ENCODE measurements around the gene TRPM5. TPM values are rescaled to one million over a fixed set of nuclear protein-coding genes. Genes with fewer than 3 reads are reported as not detected.

TRPM5 gene
- total and polyA plus RNA-seq, 2 of the 4 experiments (the other 2 are of a cell fraction), result not detected

GRCh38 chr11:2422461-2423156, 21.7 kb downstream of the TRPM5 start:
- CTCF ChIA-PET, result interaction anchor here (1.1 kb wide), 1 partner anchor 110 kb away, joined by 3 read pairs; no protein-coding TSS in a partner anchor
- no peak overlapping the region for H2BK15ac ChIP-seq (ENCODE audit: low read depth, low read length)
- no peak for DNase-seq
- H3K9me1 ChIP-seq (ENCODE audit: insufficient read depth, low read length), result no peaks in the 10 kb centered on the region
- H3K36me3 ChIP-seq (ENCODE audit: control insufficient read depth, insufficient read depth, low read length), result no peaks in the 10 kb centered on the region
- dilution Hi-C loops (cut with HindIII; ENCODE audit: low sequenced_read_pairs, unreplicated experiment), result no loop called here
- no peak overlapping the region for H2AK5ac ChIP-seq (ENCODE audit: low read depth, low read length)
- no peaks in the 10 kb centered on the region for H3K4me1 ChIP-seq (ENCODE audit: control insufficient read depth, insufficient read depth, low read length)
- no peak overlapping the region for H3K4ac ChIP-seq (ENCODE audit: low read depth, low read length)
- H3K9me3 ChIP-seq (ENCODE audit: control insufficient read depth, insufficient read depth, low read length), result no peaks in the 10 kb centered on the region
- no peak overlapping the region for H4K5ac ChIP-seq (ENCODE audit: low read depth, low read length)
- no peak overlapping the region for H2BK20ac ChIP-seq (ENCODE audit: low read depth, low read length)
- no peak overlapping the region for H3K9ac ChIP-seq (ENCODE audit: low read depth, low read length)
- no peak overlapping the region for H2BK120ac ChIP-seq (ENCODE audit: low read depth, low read length)
- no peak overlapping the region for H4K91ac ChIP-seq (ENCODE audit: insufficient read depth, low read depth, low read length)
- no peak overlapping the region for H3K14ac ChIP-seq (replicated peaks; ENCODE audit: low read depth, low read length)
- in situ Hi-C loops (cut with MboI; ENCODE audit: low sequenced_read_pairs), result loop anchor here (10.0 kb wide), 1 partner anchor 472 kb away; no protein-coding TSS in a partner anchor
- no peak overlapping the region for H3K18ac ChIP-seq (ENCODE audit: low read depth, low read length)
- no peak overlapping the region for H2AFZ ChIP-seq (replicated peaks; ENCODE audit: low read length, poor library complexity)
- no peak overlapping the region for H3K4me2 ChIP-seq (ENCODE audit: low read depth, low read length)
- H2BK5ac ChIP-seq (ENCODE audit: low read depth, low read length, poor library complexity, severe bottlenecking), result no peak overlapping the region
- peaks cover 11% of the 10 kb centered on the region; the same call in 1 of the 2 replicates for H3K27me3 ChIP-seq (ENCODE audit: control insufficient read depth, insufficient read depth, low read length)
- no peak overlapping the region for H3K4me3 ChIP-seq (ENCODE audit: insufficient read depth, low read depth, low read length)
- intact Hi-C loops (cut with micrococcal nuclease), result no loop called here
- H4K20me1 ChIP-seq (ENCODE audit: insufficient read depth, low read length), result no peaks in the 10 kb centered on the region
- no peak overlapping the region for H3K27ac ChIP-seq (ENCODE audit: insufficient read depth, low read length)
- no peak overlapping the region for H3K23ac ChIP-seq (ENCODE audit: low read depth, low read length)
- H3K79me1 ChIP-seq (ENCODE audit: low read depth in 1 of 2, low read length in 2 of 2), result no peaks in the 10 kb centered on the region
- no peak overlapping the region for H2AK9ac ChIP-seq (replicated peaks; ENCODE audit: low read depth, low read length, poor library complexity)
- ATAC-seq (ENCODE audit: low read depth), result no peak
- no peak overlapping the region for H4K8ac ChIP-seq (ENCODE audit: low read depth in 2 of 2, low read length in 2 of 2)
- POLR2A ChIA-PET (ENCODE audit: unreplicated experiment), result interaction anchor here (0.5 kb wide), 1 partner anchor 117 kb away, joined by 8 read pairs; no protein-coding TSS in a partner anchor
- 71% methylated on average over 7 of the region's 14 CpGs; no CpG with 5 or more reads in 1 of the 2 experiments for WGBS, 2 experiments (ENCODE audit: extremely low coverage in 2 of 2, insufficient read length in 1 of 2)
- H3K56ac ChIP-seq (ENCODE audit: extremely low read depth, insufficient read depth, low read length), result no peak overlapping the region
- TF ChIP-seq MAZ (IDR thresholded peaks at IDR 0.05; ENCODE audit: borderline replicate concordance, low read depth, low read length) (no peak), CHD1 (IDR thresholded peaks at IDR 0.05; ENCODE audit: low read depth, low read length) (no peak), FOS (IDR thresholded peaks at IDR 0.05; ENCODE audit: low read depth, low read length) (no peak), POLR2A (IDR thresholded peaks at IDR 0.05; ENCODE audit: low read depth, low read length) (no peak), NFE2L2 (IDR thresholded peaks at IDR 0.05; ENCODE audit: low read depth, low read length) (no peak), CTCF (conservative IDR thresholded peaks at IDR 0.05; ENCODE audit: low read depth, low read length) (no peak), MXI1 (IDR thresholded peaks at IDR 0.05; ENCODE audit: borderline replicate concordance, low read depth, low read length) (no peak), USF2 (IDR thresholded peaks at IDR 0.05; ENCODE audit: low read depth, low read length) (no peak), RCOR1 (IDR thresholded peaks at IDR 0.05; ENCODE audit: insufficient replicate concordance, low read length) (no peak), CEBPB (IDR thresholded peaks at IDR 0.05; ENCODE audit: low read depth, low read length) (no peak), SMC3 (IDR thresholded peaks at IDR 0.05; ENCODE audit: low read depth, low read length) (no peak), MAFK (IDR thresholded peaks at IDR 0.05; ENCODE audit: low read depth, low read length) (no peak)
- no TSS peak for BruUV-seq (replicated peaks)
